ENCODE data around the gene ZC3H18. TPM values are rescaled to one million over a fixed set of nuclear protein-coding genes. Genes with fewer than 3 reads are reported as not detected.

ZC3H18 gene
- total and polyA plus RNA-seq, 4 donors = 12.4 to 38.5 (median 28.5) TPM

- WGBS, 2 donors = 79 to 84% methylated on average over 8 of the region's 8 CpGs
- no peaks in the 10 kb centered on the region for H3K27me3 ChIP-seq (ENCODE audit: control insufficient read depth in 1 of 2, insufficient read depth in 2 of 2, low read length in 1 of 2)
- intact Hi-C loops (cut with DNase I) = no loop called here
Measured at GRCh38 chr16:88543230-88543813, 26.9 kb upstream of the ZC3H18 start.

GRCh38 chr16:88545781-88546180 is 24.4 kb upstream of the ZC3H18 start:
- H3K4me1 ChIP-seq (ENCODE audit: control insufficient read depth in 1 of 2, insufficient read depth in 2 of 2, low read length in 2 of 2) = no peaks in the 10 kb centered on the region
- WGBS, 2 donors = 64 to 67% methylated on average over 7 of the region's 7 CpGs
- no peak overlapping the region for H3K27ac ChIP-seq (ENCODE audit: low read depth in 1 of 2, low read length in 2 of 2)
- DNase-seq (no peak), ATAC-seq (ENCODE audit: low FRiP score) (no peak)
- H3K4me3 ChIP-seq (ENCODE audit: low read length in 2 of 2) = no peak overlapping the region
- no peaks in the 10 kb centered on the region for H3K36me3 ChIP-seq (ENCODE audit: control insufficient read depth in 1 of 2, insufficient read depth in 2 of 2, low read length in 1 of 2)
- intact Hi-C loops (cut with DNase I) = no loop called here
- peaks cover 4% of the 10 kb centered on the region for H3K9me3 ChIP-seq (ENCODE audit: control insufficient read depth, low read length)
- no peaks in the 10 kb centered on the region for H3K27me3 ChIP-seq (ENCODE audit: control insufficient read depth in 1 of 2, insufficient read depth in 2 of 2, low read length in 1 of 2)

More at GRCh38 chr16:88543230-88543813, 26.9 kb upstream of the ZC3H18 start:
- H3K4me3 ChIP-seq (ENCODE audit: low read length in 2 of 2) = no peak overlapping the region
- peaks cover 4% of the 10 kb centered on the region for H3K9me3 ChIP-seq (ENCODE audit: control insufficient read depth, low read length)
- no peaks in the 10 kb centered on the region for H3K4me1 ChIP-seq (ENCODE audit: control insufficient read depth in 1 of 2, insufficient read depth in 2 of 2, low read length in 2 of 2)
- no peaks in the 10 kb centered on the region for H3K36me3 ChIP-seq (ENCODE audit: control insufficient read depth in 1 of 2, insufficient read depth in 2 of 2, low read length in 1 of 2)
- DNase-seq (no peak), ATAC-seq (ENCODE audit: low FRiP score) (no peak)
- H3K27ac ChIP-seq (ENCODE audit: low read depth in 1 of 2, low read length in 2 of 2) = no peak overlapping the region

- no peak overlapping the region for H3K27ac ChIP-seq (ENCODE audit: low read depth in 1 of 2, low read length in 2 of 2)
- no peaks in the 10 kb centered on the region for H3K36me3 ChIP-seq (ENCODE audit: control insufficient read depth in 1 of 2, insufficient read depth in 2 of 2, low read length in 1 of 2)
- ATAC-seq (ENCODE audit: low FRiP score) (no peak), DNase-seq (no peak)
- intact Hi-C loops (cut with DNase I) = no loop called here
- no peaks in the 10 kb centered on the region for H3K4me1 ChIP-seq (ENCODE audit: control insufficient read depth in 1 of 2, insufficient read depth in 2 of 2, low read length in 2 of 2)
- no peak overlapping the region for H3K4me3 ChIP-seq (ENCODE audit: low read length in 2 of 2)
- H3K9me3 ChIP-seq (ENCODE audit: control insufficient read depth, low read length) = no peaks in the 10 kb centered on the region
- 55 to 70% methylated on average over 14 to 15 of the region's 15 CpGs for WGBS, 2 donors
- H3K27me3 ChIP-seq (ENCODE audit: control insufficient read depth in 1 of 2, insufficient read depth in 2 of 2, low read length in 1 of 2) = no peaks in the 10 kb centered on the region
Measured at GRCh38 chr16:88548131-88548874, 21.9 kb upstream of the ZC3H18 start.

GRCh38 chr16:88548985-88549384 is 21.2 kb upstream of the ZC3H18 start:
- no peaks in the 10 kb centered on the region for H3K36me3 ChIP-seq (ENCODE audit: control insufficient read depth in 1 of 2, insufficient read depth in 2 of 2, low read length in 1 of 2)
- DNase-seq (no peak), ATAC-seq (ENCODE audit: low FRiP score) (no peak)
- WGBS, 2 donors = 62 to 79% methylated on average over 13 of the region's 13 CpGs
- H3K4me3 ChIP-seq (ENCODE audit: low read length in 2 of 2) = no peak overlapping the region
- no peaks in the 10 kb centered on the region for H3K4me1 ChIP-seq (ENCODE audit: control insufficient read depth in 1 of 2, insufficient read depth in 2 of 2, low read length in 2 of 2)
- no peaks in the 10 kb centered on the region for H3K9me3 ChIP-seq (ENCODE audit: control insufficient read depth, low read length)
- no peak overlapping the region for H3K27ac ChIP-seq (ENCODE audit: low read depth in 1 of 2, low read length in 2 of 2)
- no peaks in the 10 kb centered on the region for H3K27me3 ChIP-seq (ENCODE audit: control insufficient read depth in 1 of 2, insufficient read depth in 2 of 2, low read length in 1 of 2)
- intact Hi-C loops (cut with DNase I) = no loop called here

- no peak overlapping the region for H3K27ac ChIP-seq (ENCODE audit: low read depth in 1 of 2, low read length in 2 of 2)
- no peaks in the 10 kb centered on the region for H3K36me3 ChIP-seq (ENCODE audit: control insufficient read depth in 1 of 2, insufficient read depth in 2 of 2, low read length in 1 of 2)
- DNase-seq (no peak), ATAC-seq (ENCODE audit: low FRiP score) (no peak)
- H3K27me3 ChIP-seq (ENCODE audit: control insufficient read depth in 1 of 2, insufficient read depth in 2 of 2, low read length in 1 of 2) = no peaks in the 10 kb centered on the region
- H3K9me3 ChIP-seq (ENCODE audit: control insufficient read depth, low read length) = no peaks in the 10 kb centered on the region
- WGBS, 2 donors = 54 to 70% methylated on average over 12 of the region's 12 CpGs
- intact Hi-C loops (cut with DNase I) = no loop called here
- H3K4me1 ChIP-seq (ENCODE audit: control insufficient read depth in 1 of 2, insufficient read depth in 2 of 2, low read length in 2 of 2) = no peaks in the 10 kb centered on the region
- H3K4me3 ChIP-seq (ENCODE audit: low read length in 2 of 2) = no peak overlapping the region
Measured at GRCh38 chr16:88549671-88550245, 20.4 kb upstream of the ZC3H18 start.

- H3K4me3 ChIP-seq (ENCODE audit: low read length in 2 of 2) = no peak overlapping the region
- ATAC-seq (ENCODE audit: low FRiP score) = peak; percentile 50
- H3K9me3 ChIP-seq (ENCODE audit: control insufficient read depth, low read length) = no peaks in the 10 kb centered on the region
- 61 to 63% methylated on average over 16 of the region's 16 CpGs for WGBS, 2 donors
- no peaks in the 10 kb centered on the region for H3K4me1 ChIP-seq (ENCODE audit: control insufficient read depth in 1 of 2, insufficient read depth in 2 of 2, low read length in 2 of 2)
- no peaks in the 10 kb centered on the region for H3K36me3 ChIP-seq (ENCODE audit: control insufficient read depth in 1 of 2, insufficient read depth in 2 of 2, low read length in 1 of 2)
- H3K27ac ChIP-seq (ENCODE audit: low read depth in 1 of 2, low read length in 2 of 2) = no peak overlapping the region
- DNase-seq = no peak
- intact Hi-C loops (cut with DNase I) = no loop called here
- H3K27me3 ChIP-seq (ENCODE audit: control insufficient read depth in 1 of 2, insufficient read depth in 2 of 2, low read length in 1 of 2) = no peaks in the 10 kb centered on the region
Measured at GRCh38 chr16:88550246-88550661, 19.9 kb upstream of the ZC3H18 start.

- 74 to 79% methylated on average over 10 of the region's 10 CpGs for WGBS, 2 donors
- Histone ChIP-seq H3K27ac (ENCODE audit: low read depth in 1 of 2, low read length in 2 of 2) (no peak overlapping the region), H3K4me3 (ENCODE audit: low read length in 2 of 2) (no peak overlapping the region), H3K4me1 (ENCODE audit: control insufficient read depth in 1 of 2, insufficient read depth in 2 of 2, low read length in 2 of 2) (no peaks in the 10 kb centered on the region), H3K9me3 (ENCODE audit: control insufficient read depth, low read length) (no peaks in the 10 kb centered on the region), H3K36me3 (ENCODE audit: control insufficient read depth in 1 of 2, insufficient read depth in 2 of 2, low read length in 1 of 2) (no peaks in the 10 kb centered on the region), H3K27me3 (ENCODE audit: control insufficient read depth in 1 of 2, insufficient read depth in 2 of 2, low read length in 1 of 2) (no peaks in the 10 kb centered on the region)
- intact Hi-C loops (cut with DNase I) = no loop called here
- ATAC-seq (ENCODE audit: low FRiP score) = no peak
- no peak for DNase-seq
Measured at GRCh38 chr16:88552166-88552565, 18.0 kb upstream of the ZC3H18 start.

GRCh38 chr16:88552815-88553214 is 17.4 kb upstream of the ZC3H18 start:
- no peak for ATAC-seq (ENCODE audit: low FRiP score)
- no peaks in the 10 kb centered on the region for H3K27me3 ChIP-seq (ENCODE audit: control insufficient read depth in 1 of 2, insufficient read depth in 2 of 2, low read length in 1 of 2)

GRCh38 chr16:88553739-88554138 is 16.5 kb upstream of the ZC3H18 start:
- intact Hi-C loops (cut with DNase I) = no loop called here
- Histone ChIP-seq H3K4me3 (ENCODE audit: low read length in 2 of 2) (no peak overlapping the region), H3K27me3 (ENCODE audit: control insufficient read depth in 1 of 2, insufficient read depth in 2 of 2, low read length in 1 of 2) (no peaks in the 10 kb centered on the region), H3K27ac (ENCODE audit: low read depth in 1 of 2, low read length in 2 of 2) (no peak overlapping the region), H3K9me3 (ENCODE audit: control insufficient read depth, low read length) (no peaks in the 10 kb centered on the region), H3K4me1 (ENCODE audit: control insufficient read depth in 1 of 2, insufficient read depth in 2 of 2, low read length in 2 of 2) (no peaks in the 10 kb centered on the region), H3K36me3 (ENCODE audit: control insufficient read depth in 1 of 2, insufficient read depth in 2 of 2, low read length in 1 of 2) (no peaks in the 10 kb centered on the region)
- DNase-seq (no peak), ATAC-seq (ENCODE audit: low FRiP score) (no peak)
- WGBS, 2 donors = 56 to 68% methylated on average over 16 of the region's 16 CpGs

More at GRCh38 chr16:88552815-88553214, 17.4 kb upstream of the ZC3H18 start:
- 45 to 50% methylated on average over 13 of the region's 13 CpGs for WGBS, 2 donors
- no peaks in the 10 kb centered on the region for H3K4me1 ChIP-seq (ENCODE audit: control insufficient read depth in 1 of 2, insufficient read depth in 2 of 2, low read length in 2 of 2)
- no peak for DNase-seq
- no peak overlapping the region for H3K4me3 ChIP-seq (ENCODE audit: low read length in 2 of 2)
- intact Hi-C loops (cut with DNase I) = no loop called here
- H3K36me3 ChIP-seq (ENCODE audit: control insufficient read depth in 1 of 2, insufficient read depth in 2 of 2, low read length in 1 of 2) = no peaks in the 10 kb centered on the region
- no peaks in the 10 kb centered on the region for H3K9me3 ChIP-seq (ENCODE audit: control insufficient read depth, low read length)
- no peak overlapping the region for H3K27ac ChIP-seq (ENCODE audit: low read depth in 1 of 2, low read length in 2 of 2)

All from aorta (tissue), 5 donors.